Fibroblast of skin of left quadriceps (primary cell): ENCODE measurements around the gene ASCL4.
"Not testable (repeated sequence)": the region's sequence is repeated elsewhere in the genome, so short reads cannot be mapped to it uniquely, and the experiment has no call there.

ENCODE experiments used
- DNase-seq, 2 experiments: peaks; one replicate each; pipeline ENCODE4 v3.0.0-alpha.2; 2013; ENCODE audit warnings: low read depth in 2 of 2

The ASCL4 gene

GRCh38 chr12:107774349-107775029 is at the start of gene ASCL4:
TSS of gene ASCL4 (plus strand) at chr12:107774704. CDS start at chr12:107775219, 515 bp downstream.
- DNase-seq = no peak

- not testable (repeated sequence) for DNase-seq
Measured at GRCh38 chr12:107727327-107727726, 47.2 kb upstream of the ASCL4 start.

GRCh38 chr12:107727742-107728141 is 46.8 kb upstream of the ASCL4 start:
- not testable (repeated sequence) for DNase-seq

- no peak for DNase-seq
Measured at GRCh38 chr12:107730618-107731341, 43.7 kb upstream of the ASCL4 start.

- no peak for DNase-seq
Measured at GRCh38 chr12:107731366-107731765, 43.1 kb upstream of the ASCL4 start.

- DNase-seq = no peak
Measured at GRCh38 chr12:107732365-107732764, 42.1 kb upstream of the ASCL4 start.

GRCh38 chr12:107734139-107734538 is 40.4 kb upstream of the ASCL4 start:
- no peak for DNase-seq

GRCh38 chr12:107735763-107736162 is 38.7 kb upstream of the ASCL4 start:
- DNase-seq = no peak

- no peak for DNase-seq
Measured at GRCh38 chr12:107736914-107737313, 37.6 kb upstream of the ASCL4 start.

- DNase-seq = peak; percentile 67 to 70
Measured at GRCh38 chr12:107748472-107748871, 26.0 kb upstream of the ASCL4 start.

- peak in 1 of 2 experiments; percentile 30 for DNase-seq
Measured at GRCh38 chr12:107749083-107749482, 25.4 kb upstream of the ASCL4 start.

- DNase-seq = peak; percentile 55 to 66
Measured at GRCh38 chr12:107759410-107759809, 15.1 kb upstream of the ASCL4 start.

GRCh38 chr12:107760207-107760808 is 14.2 kb upstream of the ASCL4 start:
- DNase-seq = no peak

GRCh38 chr12:107760809-107761501 is 13.5 kb upstream of the ASCL4 start, which contains the start of gene PRDM4:
TSS of gene PRDM4 (minus strand) at chr12:107761137. CDS start at chr12:107760515, 622 bp downstream.
- DNase-seq = peak; percentile 89 to 90

GRCh38 chr12:107761502-107761904 is 13.0 kb upstream of the ASCL4 start:
- no peak for DNase-seq

- no peak for DNase-seq
Measured at GRCh38 chr12:107762874-107763273, 11.6 kb upstream of the ASCL4 start.

- DNase-seq = no peak
Measured at GRCh38 chr12:107764626-107765025, 9.9 kb upstream of the ASCL4 start.

- no peak for DNase-seq
Measured at GRCh38 chr12:107765316-107765715, 9.2 kb upstream of the ASCL4 start.

GRCh38 chr12:107767466-107767865 is 7.0 kb upstream of the ASCL4 start:
- no peak for DNase-seq

GRCh38 chr12:107775093-107775721 is 703 bp downstream of the ASCL4 start:
- no peak for DNase-seq

- DNase-seq = no peak
Measured at GRCh38 chr12:107776171-107776570, 1.7 kb downstream of the ASCL4 start.
